HUES64 (cell line): ENCODE data around the gene CES3.

ENCODE experiments used
- H3K27ac ChIP-seq: 2 replicates; pipeline ENCODE4 v1.7.0; 2013; ENCODE audit warnings: low read depth, low read length, inconsistent platforms
- H3K27me3 ChIP-seq: 2 replicates; pipeline ENCODE4 v1.6.1; 2013; ENCODE audit warnings: mild to moderate bottlenecking, low read length; ENCODE audit not compliant: insufficient read depth
- H3K36me3 ChIP-seq: 2 replicates; pipeline ENCODE4 v1.6.1; 2013; ENCODE audit warnings: mild to moderate bottlenecking, low read length; ENCODE audit not compliant: insufficient read depth
- H3K4me1 ChIP-seq: 2 replicates; pipeline ENCODE4 v1.6.1; 2013; ENCODE audit warnings: mild to moderate bottlenecking, low read length, moderate library complexity; ENCODE audit not compliant: insufficient read depth
- H3K4me3 ChIP-seq: 2 replicates; pipeline ENCODE4 v1.5.1; 2013; ENCODE audit warnings: mild to moderate bottlenecking, low read length, moderate library complexity
- H3K9ac ChIP-seq: 2 replicates; pipeline ENCODE4 v1.6.1; 2013; ENCODE audit warnings: mild to moderate bottlenecking, low read depth, low read length
- H3K9me3 ChIP-seq: 2 replicates; pipeline ENCODE4 v1.6.1; 2013; ENCODE audit warnings: low read depth, low read length; ENCODE audit not compliant: insufficient read depth
- WGBS: fragments of 150-250, 120-280 bp; methylation state at CpG from one replicate; pipeline ENCODE4 v1.1.7; 2013; ENCODE audit warnings: missing lambda C conversion rate; 5-methylcytosine and 5-hydroxymethylcytosine counted together

The CES3 gene

DNA sequence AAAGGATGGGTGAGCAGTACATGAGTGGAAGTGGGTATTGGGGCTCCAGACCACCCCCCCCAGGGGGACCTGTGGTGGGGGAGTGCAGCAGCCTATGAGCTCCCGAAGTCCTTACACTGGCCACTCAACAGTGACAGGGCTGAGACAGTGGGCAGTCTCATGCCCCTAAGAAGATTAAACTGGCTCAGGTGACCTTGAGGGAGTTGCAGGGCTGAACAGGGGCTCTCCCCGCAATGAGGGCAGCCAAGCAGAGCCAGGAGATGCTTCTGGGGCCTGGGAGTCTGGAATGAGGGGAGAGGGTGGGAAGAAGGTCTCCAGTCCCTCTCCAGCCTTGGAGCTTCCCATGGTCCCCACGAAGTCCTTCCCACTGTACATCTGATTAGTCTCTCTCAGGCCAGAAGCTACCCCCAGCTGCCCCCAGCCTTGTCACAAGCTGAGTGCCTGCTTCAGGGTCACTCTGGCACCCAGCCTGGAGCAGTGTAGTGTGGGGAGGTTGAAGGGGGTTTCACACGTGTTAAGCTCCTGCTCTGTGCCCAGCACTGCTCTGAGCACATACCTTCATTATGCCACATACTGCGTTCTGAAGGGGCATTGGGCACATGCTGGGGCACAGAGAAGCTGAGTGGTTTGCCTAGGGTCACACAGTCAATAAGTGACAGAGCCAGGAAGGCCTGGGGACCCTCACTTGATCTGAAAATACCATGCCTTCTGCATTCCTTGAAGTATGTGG, 41.3 kb upstream of the CES3 start:
- Histone ChIP-seq H3K4me3 (no peak overlapping the region), H3K27me3 (peaks cover 28% of the 10 kb centered on the region), H3K27ac (no peak overlapping the region), H3K9me3 (no peaks in the 10 kb centered on the region), H3K9ac (no peak overlapping the region), H3K36me3 (no peaks in the 10 kb centered on the region), H3K4me1 (no peaks in the 10 kb centered on the region)
- WGBS = 76% methylated on average over 5 of the region's 5 CpGs

DNA sequence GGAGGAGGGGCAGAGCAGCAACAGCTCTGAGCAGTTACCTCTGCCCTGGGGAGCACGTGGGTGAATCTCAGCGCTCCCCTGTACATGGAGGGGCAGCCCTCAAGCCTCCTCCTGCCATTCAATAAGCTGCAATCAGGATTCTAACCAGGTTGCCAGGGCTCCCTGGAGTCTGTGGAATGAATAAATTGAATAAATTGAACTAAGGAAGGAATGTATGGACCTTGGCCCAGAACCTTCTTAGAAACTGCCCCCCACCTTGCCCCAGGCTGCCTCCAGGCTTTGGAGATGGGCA, 40.8 kb upstream of the CES3 start:
- H3K36me3 ChIP-seq = no peaks in the 10 kb centered on the region
- H3K4me3 ChIP-seq = no peak overlapping the region
- no peaks in the 10 kb centered on the region for H3K9me3 ChIP-seq
- no peaks in the 10 kb centered on the region for H3K4me1 ChIP-seq
- WGBS = 61% methylated on average over 2 of the region's 2 CpGs
- H3K27ac ChIP-seq = no peak overlapping the region
- peaks cover 33% of the 10 kb centered on the region for H3K27me3 ChIP-seq
- H3K9ac ChIP-seq = no peak overlapping the region

DNA sequence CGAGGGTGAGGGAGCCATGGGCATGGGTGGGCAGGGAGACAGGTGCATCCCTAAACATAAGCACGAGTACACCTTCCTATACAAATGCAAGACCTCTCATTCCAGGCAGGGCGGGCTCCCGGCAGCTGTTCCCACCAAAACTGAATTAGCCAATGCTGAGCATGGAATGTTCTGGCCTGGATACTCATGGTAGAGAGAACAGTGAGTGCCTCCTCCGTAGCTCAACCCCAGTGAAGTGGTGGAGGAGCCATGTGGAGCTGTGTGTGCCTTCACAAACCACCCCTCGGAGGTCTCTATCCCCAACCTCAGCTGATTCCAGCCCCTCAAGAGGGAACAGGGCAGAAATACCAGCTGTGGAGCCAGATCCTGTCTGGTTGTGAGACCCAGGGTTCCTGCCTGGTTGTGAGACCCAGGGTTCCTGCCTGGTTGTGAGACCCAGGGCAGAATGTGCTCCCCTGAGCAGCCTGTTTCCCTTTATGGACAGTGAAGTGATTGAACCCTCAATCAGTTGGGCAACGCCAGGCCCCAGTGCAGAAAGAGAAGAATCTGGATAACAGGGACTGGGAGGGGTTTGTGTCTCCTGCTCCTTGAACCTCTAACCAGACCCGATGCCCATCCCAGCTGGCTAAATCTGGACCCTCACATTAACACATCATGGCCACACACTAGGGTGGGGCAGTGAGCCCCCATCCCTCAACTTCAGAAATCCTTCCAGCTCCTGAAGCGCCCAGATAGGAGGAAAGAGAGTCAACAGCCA, 40.0 kb upstream of the CES3 start:
- H3K4me3 ChIP-seq = no peak overlapping the region
- no peaks in the 10 kb centered on the region for H3K36me3 ChIP-seq
- no peak overlapping the region for H3K9ac ChIP-seq
- 93% methylated on average over 8 of the region's 9 CpGs for WGBS
- no peaks in the 10 kb centered on the region for H3K9me3 ChIP-seq
- peaks cover 42% of the 10 kb centered on the region for H3K27me3 ChIP-seq
- no peak overlapping the region for H3K27ac ChIP-seq
- H3K4me1 ChIP-seq = no peaks in the 10 kb centered on the region

DNA sequence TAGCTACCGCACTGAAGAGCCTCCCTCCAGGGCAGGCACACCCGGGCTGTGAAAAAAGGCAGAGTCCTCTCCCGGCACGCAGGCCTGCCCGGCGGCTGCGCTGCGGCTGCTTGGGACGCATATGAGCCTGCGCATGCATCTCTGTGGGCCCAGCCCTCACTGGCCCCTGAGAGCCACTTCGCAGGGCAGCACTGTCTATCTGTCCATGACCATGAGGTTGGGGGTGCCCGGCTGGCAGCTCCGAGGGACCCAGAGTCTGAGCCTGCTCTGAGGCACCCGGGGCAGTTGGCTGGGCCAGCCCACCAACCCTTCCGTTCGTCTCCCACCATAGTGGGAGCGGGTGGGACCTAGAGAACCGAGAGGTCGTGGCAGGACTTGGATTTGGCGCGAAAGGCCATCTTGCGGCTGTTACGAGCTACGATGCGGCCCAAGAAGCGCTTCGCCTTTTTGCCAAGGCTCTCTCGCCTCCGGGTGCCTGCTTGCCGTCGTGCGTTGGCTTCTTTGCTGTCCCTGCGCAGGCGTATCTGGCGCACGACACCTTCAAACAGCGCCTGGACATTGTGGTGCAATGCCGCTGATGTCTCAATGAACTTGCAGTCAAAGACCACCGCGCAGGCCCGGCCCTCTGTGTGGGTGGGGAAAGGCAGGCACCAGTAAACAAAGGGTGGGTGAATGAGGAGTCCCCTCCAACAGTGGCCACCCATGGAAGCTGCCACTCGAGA, 39.2 kb upstream of the CES3 start:
- Histone ChIP-seq H3K27me3 (peaks cover 50% of the 10 kb centered on the region), H3K4me3 (no peak overlapping the region), H3K4me1 (no peaks in the 10 kb centered on the region), H3K36me3 (no peaks in the 10 kb centered on the region), H3K9me3 (no peaks in the 10 kb centered on the region), H3K27ac (no peak overlapping the region), H3K9ac (no peak overlapping the region)
- 92% methylated on average over 42 of the region's 42 CpGs for WGBS

DNA sequence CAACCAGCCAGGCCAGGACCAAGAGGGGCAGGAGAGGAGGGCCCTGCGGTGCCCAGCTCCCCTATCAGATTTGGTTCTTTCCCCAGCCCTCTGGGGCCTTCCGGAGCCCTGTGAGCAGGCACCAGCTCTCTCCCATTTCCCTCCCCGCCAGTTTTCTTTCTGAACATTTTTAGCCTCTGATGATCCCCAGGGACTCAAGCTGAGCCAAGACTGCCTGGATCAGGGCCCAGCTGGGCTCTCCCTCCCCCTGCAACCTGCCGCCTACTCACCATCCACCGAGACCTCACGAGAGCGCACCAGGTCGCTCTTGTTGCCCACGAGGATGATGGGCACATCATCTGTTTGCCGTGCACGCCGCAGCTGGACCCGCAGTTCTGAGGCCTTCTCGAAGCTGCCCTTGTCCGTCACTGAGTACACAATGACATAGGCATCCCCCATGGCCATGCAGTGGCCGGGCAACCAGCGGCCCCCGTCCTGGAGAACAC, 37.8 kb upstream of the CES3 start:
- H3K4me3 ChIP-seq = no peak overlapping the region
- no peak overlapping the region for H3K27ac ChIP-seq
- WGBS = 90% methylated on average over 18 of the region's 18 CpGs
- H3K27me3 ChIP-seq = peaks cover 60% of the 10 kb centered on the region
- H3K9me3 ChIP-seq = no peaks in the 10 kb centered on the region
- H3K4me1 ChIP-seq = 0 out of 2 replicates have a peak, but pooled peaks cover 4% of the 10 kb centered on the region
- no peak overlapping the region for H3K9ac ChIP-seq
- no peaks in the 10 kb centered on the region for H3K36me3 ChIP-seq

DNA sequence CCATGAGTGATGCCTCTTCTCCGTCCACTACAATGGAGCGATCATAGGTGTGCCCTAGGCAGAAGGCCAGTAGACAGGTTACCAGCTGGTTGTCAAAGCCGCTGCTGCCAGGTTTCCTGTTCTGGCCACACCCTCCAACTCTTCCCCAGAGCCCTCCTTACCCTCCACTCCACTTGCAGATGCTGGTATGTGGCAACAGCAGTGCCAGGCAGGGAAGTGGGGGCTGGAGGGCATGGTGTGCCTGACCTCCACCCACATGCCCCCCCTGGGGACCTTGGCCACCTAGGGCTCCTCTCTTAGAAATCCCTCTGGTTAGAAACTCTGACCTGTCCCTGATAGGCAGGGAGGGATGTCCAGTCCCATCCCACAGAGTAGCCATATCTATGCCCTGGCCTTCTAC, 37.2 kb upstream of the CES3 start:
- Histone ChIP-seq H3K9ac (no peak overlapping the region), H3K4me1 (0 out of 2 replicates have a peak, but pooled peaks cover 4% of the 10 kb centered on the region), H3K27me3 (peaks cover 60% of the 10 kb centered on the region), H3K36me3 (no peaks in the 10 kb centered on the region), H3K27ac (no peak overlapping the region), H3K9me3 (no peaks in the 10 kb centered on the region), H3K4me3 (no peak overlapping the region)
- 91% methylated on average over 3 of the region's 3 CpGs for WGBS

DNA sequence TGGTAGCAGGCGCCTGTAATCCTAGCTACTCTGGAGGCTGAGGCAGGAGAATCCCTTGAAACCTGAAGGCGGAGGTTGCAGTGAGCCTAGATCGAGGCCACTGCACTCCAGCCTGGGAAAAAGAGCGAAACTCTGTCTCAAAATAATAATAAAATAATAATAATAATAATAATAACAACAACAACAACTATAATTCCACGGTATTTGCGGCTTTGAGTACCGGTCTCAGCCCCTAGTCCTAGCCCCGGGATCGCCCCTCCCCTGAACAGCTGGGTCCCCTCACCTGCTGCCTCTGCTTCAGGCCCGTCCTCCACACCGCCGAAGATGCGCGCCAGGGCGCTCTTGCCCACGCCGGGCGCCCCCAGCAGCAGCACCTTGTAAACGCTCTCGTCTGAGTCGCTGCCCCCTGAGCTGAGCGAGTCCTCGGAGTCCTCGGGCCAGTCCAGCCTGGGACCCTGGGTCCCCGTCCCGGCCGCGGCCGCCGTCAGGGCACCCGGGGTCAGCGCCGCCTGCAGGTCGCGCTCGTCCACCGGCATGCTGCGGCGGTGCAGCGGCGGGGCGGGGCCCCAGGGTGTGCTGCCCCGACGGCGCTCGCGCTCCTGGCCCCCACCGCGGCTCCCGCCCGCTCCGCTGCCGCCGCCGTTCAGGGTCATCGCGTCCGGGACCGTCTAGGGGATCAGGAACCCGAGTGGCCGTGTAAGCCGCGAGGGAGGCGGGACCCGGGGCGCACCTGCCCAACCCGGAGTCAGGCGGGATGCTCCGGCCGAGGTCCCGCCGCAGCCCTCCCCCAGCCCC, 36.3 kb upstream of the CES3 start:
- Histone ChIP-seq H3K36me3 (no peaks in the 10 kb centered on the region), H3K27ac (no peak overlapping the region), H3K9ac (no peak overlapping the region), H3K9me3 (no peaks in the 10 kb centered on the region), H3K4me3 (peak overlapping the region; percentile 48), H3K27me3 (peaks cover 55% of the 10 kb centered on the region), H3K4me1 (0 out of 2 replicates have a peak, but pooled peaks cover 4% of the 10 kb centered on the region)
- WGBS = 7% methylated on average over 71 of the region's 72 CpGs

DNA sequence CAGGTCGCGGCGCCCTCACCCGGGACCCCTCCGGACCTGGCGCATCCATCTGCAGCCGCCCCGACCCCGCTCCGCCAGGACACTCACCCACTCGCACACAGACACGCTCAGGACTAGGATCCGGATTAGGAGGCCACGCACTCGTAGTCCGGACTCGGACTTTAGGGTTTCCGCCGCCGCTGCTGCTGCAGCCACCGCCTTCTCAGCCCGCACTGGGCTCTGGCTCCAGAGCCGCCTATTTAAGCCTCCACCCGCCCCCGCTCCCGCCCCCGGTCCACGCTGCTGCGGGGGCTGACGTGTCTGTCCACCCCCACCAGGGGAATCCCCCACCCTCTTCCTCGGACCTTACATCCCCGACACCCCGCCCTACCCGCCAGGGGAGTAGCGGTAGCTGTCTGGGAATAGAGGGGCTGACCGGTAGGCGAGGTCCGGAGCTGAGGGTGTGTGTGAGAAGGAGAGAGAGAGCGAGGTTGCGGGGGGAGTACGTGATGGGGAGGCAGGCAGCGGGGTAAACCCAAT, 35.7 kb upstream of the CES3 start, which contains the start of gene RRAD:
Gene RRAD, minus strand, starts transcription at position 214 of the 519 bp plus-strand sequence. CDS start 356 bp downstream, outside the sequence.
- no peaks in the 10 kb centered on the region for H3K9me3 ChIP-seq
- peaks cover 51% of the 10 kb centered on the region for H3K27me3 ChIP-seq
- H3K9ac ChIP-seq = no peak within 1 kb of the TSS
- 5% methylated on average over 35 of the region's 42 CpGs for WGBS
- no peak within 1 kb of the TSS for H3K27ac ChIP-seq
- no peaks in the 10 kb centered on the region for H3K36me3 ChIP-seq
- peak within 1 kb of the TSS; percentile 48 for H3K4me3 ChIP-seq
- 0 out of 2 replicates have a peak, but pooled peaks cover 4% of the 10 kb centered on the region for H3K4me1 ChIP-seq

DNA sequence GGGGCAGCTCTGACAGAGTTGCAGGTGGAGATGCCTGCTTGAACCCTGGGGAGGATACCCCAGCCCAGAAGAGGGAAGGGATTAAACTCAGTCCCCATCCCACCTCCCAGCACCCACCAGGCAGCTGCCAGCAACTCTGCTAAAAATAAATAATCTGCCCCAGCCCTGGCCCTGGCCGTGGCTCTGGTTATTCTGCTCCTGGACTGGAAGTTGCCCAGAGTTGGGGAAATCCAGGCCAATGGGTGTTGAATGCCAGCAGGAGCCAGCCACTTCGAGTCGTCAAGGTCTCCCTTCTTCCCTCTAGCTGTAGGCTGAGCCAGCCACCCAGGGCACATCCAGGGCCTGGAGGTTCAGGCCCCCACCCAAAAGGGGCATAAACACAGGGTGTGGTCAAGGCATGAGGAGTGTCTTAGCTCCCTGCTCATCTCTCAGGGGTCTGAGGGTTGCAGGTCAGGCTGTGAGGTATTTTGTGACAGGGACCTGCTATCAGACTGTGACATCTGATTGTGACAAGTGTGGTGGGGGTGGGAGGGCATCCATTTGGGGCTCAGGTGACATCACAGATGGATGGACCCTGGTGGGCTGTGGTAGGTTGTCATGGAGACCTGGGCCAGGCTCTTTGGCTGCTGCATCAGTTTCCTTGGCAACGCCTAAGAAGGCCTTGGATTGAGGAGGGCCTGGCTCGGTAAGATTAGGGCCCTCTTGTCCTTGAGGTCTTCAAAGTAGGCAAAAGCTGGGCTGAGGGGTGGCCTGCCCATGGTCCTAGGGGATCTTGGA, 34.7 kb upstream of the CES3 start:
- 80% methylated on average over 5 of the region's 5 CpGs for WGBS
- H3K27me3 ChIP-seq = peaks cover 51% of the 10 kb centered on the region
- H3K4me3 ChIP-seq = no peak overlapping the region
- H3K9ac ChIP-seq = no peak overlapping the region
- H3K27ac ChIP-seq = no peak overlapping the region
- H3K4me1 ChIP-seq = 0 out of 2 replicates have a peak, but pooled peaks cover 4% of the 10 kb centered on the region
- H3K9me3 ChIP-seq = no peaks in the 10 kb centered on the region
- H3K36me3 ChIP-seq = no peaks in the 10 kb centered on the region

DNA sequence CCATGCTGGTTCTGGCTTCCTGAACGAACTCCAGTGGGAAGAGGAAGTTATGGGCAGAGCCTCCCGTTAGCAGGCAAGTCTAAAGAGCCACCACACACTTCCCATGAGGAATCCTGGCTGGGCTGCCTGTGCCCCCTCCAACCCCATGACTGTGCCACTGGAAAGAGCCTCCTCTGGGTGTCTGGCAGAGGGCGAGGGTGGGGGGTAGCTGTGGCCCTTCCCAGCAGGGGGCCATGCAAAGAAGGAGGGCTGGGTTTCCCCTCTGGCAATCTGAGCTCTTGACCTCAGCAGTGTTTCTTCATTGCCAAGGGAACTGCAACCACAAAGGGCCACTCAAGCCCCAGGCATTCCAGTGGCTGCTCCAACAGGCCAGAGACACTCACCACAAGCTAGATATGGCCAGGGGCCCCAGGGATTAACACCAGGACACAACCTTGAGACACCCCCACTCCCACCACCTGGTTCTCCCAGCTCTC, 34.1 kb upstream of the CES3 start:
- no peak overlapping the region for H3K4me3 ChIP-seq
- H3K27me3 ChIP-seq = peaks cover 51% of the 10 kb centered on the region
- H3K9me3 ChIP-seq = no peaks in the 10 kb centered on the region
- H3K4me1 ChIP-seq = 0 out of 2 replicates have a peak, but pooled peaks cover 4% of the 10 kb centered on the region
- H3K9ac ChIP-seq = no peak overlapping the region
- H3K27ac ChIP-seq = no peak overlapping the region
- no peaks in the 10 kb centered on the region for H3K36me3 ChIP-seq
- WGBS = 43% methylated on average over 3 of the region's 3 CpGs
